ENCODE data around the gene MDN1.

DNA sequence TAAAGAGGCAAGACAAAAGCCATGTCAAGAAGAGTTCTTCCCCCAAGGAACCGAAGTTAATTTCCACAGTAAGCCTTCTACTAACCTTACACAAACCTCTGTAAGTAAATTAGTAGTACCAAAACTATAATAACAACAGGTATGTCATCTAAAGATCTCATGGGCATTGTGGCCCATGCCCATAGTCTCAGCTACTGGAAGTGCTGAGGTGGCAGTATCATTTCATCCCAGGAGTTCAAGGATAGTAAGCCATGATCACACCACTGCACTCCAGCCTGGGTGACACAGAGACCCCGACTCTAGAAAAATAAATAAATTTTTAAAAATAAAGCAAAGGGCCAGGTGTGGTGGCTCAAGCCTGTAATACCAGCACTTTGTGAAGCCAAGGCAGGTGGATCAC is 29.2 kb downstream of the MDN1 start:
- TF ChIP-seq, protein P1, sequence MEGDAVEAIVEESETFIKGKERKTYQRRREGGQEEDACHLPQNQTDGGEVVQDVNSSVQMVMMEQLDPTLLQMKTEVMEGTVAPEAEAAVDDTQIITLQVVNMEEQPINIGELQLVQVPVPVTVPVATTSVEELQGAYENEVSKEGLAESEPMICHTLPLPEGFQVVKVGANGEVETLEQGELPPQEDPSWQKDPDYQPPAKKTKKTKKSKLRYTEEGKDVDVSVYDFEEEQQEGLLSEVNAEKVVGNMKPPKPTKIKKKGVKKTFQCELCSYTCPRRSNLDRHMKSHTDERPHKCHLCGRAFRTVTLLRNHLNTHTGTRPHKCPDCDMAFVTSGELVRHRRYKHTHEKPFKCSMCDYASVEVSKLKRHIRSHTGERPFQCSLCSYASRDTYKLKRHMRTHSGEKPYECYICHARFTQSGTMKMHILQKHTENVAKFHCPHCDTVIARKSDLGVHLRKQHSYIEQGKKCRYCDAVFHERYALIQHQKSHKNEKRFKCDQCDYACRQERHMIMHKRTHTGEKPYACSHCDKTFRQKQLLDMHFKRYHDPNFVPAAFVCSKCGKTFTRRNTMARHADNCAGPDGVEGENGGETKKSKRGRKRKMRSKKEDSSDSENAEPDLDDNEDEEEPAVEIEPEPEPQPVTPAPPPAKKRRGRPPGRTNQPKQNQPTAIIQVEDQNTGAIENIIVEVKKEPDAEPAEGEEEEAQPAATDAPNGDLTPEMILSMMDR (conservative IDR thresholded peaks at IDR 0.05 in 1 of 2, IDR thresholded peaks at IDR 0.05 in 1 of 2; ENCODE audit: extremely low read depth in 1 of 2, insufficient read depth in 1 of 2, low read depth in 1 of 2, low read length in 2 of 2) = no peak
- TF ChIP-seq EZH2 (IDR thresholded peaks at IDR 0.05; ENCODE audit: borderline replicate concordance, low read length) = no peak

All from mammary epithelial cell (primary cell).